HG03565 (cell line): ENCODE measurements around the gene CCNK.

ENCODE experiments used
- ATAC-seq: cut with Tn5 transposase; IDR thresholded peaks from one replicate; pipeline ENCODE4 v1.9.1; 2021; ENCODE audit warnings: mild to moderate bottlenecking, moderate library complexity; ENCODE audit not compliant: unreplicated experiment

Gene CCNK

DNA sequence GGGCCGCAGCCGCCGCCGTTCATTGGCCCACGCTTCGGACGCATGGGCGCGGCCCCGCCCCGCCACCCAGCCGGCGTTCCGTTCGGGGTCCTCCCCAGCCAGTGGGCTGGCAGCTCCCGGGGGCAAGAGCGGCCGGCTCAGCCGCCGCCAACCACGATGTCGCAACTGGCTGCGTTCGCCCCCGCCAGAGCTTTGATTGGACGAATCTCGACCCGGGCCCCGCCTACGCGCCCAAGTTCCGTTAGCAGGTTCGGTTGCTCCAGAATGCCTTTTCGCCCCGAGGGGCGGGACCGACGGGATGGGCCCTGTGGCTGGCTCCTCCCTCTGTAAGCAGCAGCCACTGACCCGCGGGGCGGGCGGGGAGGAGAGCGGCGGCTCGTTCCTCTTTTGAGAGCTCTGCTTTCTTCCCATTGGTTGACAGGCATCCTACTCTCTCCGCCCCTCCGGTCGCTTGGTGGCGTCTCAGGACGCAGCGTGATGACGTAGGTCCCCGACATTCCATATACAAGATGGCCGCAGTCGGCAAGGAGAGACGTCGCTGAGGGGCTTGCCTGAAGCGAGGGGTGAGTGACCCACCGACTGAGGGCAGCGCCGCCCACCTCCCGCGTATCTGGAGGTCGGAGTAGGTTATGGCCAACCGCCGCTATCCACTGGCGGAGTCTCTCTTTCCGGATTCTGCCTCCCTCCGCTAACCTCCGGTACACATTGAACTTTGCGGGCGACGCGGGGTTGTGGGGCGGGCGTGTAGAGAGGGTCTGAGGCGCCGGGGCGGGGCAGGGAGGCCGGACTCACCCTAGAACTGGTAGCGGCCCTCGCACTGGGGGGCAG, at the start of gene CCNK:
Gene CCNK, plus strand, starts transcription at position 493 of the 828 bp plus-strand sequence. CDS start 11,269 bp downstream, outside the sequence.
- ATAC-seq: peak; percentile 87

DNA sequence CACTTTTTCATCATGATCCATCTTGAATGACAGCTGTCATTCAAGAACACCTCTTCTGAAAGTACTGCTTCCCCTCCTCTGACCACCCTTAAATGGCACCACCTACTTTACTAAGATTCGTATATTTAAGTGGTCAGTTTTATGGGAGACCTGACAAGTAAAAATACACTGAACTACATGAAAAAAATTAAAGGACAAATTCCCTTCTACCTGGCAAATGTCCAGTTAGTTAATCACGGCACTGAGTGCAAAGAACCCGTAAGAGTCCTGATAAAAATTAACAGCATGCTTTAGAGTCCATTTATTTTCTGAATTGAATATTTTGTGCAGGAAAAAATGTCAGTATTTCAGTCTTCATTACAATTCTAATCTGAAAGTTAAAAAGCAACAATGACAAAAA, 49.2 kb upstream of the CCNK start:
- ATAC-seq: no peak

DNA sequence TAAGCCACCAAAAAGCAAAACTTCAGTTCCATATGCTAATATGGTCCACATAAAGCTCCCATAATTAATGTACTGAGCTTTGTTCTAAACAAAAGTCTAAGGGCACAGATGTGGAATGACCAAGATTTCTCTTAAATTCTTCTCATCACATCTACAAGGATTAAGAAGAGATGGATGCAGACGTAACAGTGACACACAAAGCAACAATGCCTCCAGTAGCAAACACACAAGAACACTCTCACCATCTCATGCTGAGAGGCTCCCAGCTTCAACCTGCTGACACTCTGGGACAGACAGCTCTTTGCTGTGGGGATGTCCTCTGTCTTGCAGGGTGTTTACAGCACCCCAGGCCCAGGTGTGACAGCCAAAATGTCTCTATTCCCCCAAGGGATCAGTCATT, 48.7 kb upstream of the CCNK start:
- ATAC-seq: no peak

DNA sequence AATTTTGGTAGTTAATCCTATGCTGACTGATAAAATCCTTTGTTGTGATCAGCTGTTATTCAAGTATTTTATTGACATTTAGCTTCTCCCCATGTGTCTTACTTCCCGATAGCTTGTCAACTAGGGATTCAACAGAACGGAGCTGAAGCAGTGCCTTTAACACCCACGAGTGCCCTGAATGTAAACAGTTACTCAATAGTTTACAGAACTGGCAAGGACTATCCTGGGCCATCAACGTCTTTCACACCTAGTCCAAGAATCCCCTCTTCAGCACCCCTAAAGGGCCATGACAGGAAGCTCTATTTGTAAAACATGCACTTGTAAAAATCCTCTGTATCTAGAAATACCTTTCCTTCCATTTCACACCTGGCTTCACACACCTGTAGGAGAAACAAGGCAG, 45.9 kb upstream of the CCNK start:
- no peak for ATAC-seq

DNA sequence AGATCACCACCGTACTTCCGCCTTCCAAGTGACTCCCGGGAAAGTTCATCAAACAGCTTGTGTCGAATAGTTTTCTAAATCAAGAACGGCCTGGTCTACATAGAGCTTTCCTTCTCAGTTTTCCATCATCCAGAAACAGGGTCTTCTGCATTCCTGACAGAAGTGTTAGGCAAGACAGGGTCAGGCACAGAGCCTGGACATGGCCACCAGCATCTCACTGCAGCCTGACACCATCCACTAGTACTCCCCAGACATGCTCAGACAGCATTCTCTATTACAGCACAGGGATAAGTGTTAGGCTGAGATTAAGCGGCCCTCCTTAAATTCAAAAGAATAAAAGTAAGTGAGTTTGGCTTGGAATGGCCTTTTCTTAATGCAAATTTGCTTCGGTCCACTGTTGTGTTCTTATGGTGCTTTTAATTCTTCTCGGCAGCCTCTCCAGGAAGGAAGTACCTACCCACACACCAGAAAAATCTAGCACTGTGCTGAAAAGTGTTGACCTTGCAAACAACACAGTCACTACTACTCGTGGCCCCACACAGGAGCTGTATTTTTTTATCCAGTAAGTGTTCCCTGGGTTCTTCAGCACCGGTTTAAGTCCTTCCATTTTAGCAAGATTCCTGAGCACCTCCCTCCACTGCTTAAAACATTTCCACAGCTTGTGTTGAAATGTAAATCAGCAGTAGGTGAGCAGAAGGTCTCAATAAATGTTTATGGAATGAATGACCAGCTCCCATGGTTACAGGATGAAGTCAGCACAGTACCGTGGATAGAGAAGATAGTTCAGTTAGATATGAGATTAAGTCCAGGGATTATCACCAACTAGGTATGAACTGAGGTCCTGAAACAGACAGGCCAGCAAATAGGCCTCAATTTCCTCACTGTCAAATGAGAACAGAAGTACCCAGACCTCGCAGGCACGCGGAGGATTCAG, 44.7 kb upstream of the CCNK start:
- ATAC-seq: no peak

DNA sequence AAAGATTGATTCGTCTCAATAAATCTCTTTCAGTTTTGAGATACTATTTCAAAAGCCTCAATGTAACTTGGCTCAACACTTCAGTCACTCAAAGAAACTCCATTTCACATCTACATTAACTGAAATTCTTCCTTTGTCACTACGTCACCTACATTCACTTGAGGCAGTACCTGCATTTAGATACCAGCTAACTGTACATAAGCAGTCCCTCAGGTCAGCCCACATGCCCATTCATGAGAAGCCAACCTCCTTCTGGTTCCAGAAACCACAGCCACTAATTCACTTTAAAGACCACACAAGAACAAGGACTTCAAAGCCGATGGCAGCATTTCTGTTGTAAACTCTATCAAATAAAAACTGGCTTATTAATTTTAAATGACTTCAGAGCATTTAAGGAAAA, 43.5 kb upstream of the CCNK start:
- no peak for ATAC-seq

DNA sequence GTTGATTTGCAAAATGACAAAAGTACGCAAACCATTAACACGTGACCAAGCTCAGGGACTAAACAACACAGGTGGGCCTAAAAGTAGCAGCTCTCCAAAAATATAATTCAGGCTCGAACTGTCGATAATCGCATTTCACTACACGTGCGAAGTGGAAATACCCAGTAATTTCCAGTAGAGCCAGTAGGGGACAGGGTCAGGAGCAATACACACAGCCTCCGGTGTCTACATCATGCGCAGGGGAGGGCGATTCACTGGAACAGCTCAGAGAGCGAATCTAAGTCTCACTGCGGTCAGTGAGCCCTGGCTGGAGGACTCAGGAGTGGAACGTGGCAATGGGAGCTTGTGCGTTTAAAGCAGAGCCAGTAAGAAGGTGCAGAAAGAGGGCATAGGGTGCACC, 40.9 kb upstream of the CCNK start:
- no peak for ATAC-seq

DNA sequence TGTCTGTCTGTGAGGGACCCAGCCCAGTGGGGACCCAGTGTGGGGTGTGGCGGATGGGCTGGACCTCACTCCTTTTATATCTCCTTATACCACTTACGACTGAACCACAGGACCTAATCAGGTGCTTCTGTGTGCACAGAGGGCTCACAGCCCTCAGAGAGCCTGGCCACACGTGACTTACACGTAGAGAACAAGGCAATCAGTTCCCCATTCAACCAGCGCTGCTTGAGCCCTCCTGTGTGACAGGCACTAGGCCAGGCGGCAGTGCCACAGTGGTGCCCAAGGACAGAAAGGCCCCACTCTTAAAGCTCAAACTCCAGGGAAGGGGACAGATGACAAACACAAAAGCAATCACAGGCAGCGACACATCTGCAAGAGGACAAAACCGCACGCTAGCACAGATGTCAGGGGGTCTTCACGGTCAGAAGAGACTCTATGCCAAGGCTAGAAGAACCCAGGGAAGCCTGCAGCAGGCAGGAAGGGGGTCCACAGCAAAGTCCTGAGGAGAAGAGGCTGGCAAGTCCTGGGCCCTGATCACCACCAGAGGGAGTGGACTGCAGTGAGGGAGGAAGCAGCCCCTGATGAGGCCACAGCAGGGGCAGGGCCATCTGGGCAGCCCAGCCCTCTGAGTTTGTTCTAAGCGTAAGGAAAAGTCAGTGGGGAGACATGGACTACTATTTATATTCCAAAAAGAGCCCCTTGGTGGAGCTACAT, 39.9 kb upstream of the CCNK start:
- ATAC-seq: no peak

DNA sequence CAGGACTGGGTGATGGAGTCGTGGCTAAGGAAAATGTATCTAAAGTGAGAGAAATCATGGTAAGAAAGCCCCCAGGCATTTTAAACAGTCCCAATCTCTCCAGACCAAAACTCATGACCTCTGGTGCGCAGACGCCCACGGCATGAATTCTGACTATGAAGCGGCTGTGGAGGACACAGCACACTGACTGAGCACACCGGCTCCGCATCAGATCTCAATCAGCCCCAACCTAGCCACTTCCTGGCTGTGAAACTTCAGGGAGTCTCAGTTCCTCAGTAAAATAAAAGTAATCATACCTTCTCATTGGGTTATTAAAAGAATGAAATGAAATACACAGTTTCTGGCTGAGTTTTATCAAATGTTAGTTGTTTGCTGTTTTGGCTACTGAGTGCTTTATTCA, 39.3 kb upstream of the CCNK start:
- ATAC-seq: no peak

DNA sequence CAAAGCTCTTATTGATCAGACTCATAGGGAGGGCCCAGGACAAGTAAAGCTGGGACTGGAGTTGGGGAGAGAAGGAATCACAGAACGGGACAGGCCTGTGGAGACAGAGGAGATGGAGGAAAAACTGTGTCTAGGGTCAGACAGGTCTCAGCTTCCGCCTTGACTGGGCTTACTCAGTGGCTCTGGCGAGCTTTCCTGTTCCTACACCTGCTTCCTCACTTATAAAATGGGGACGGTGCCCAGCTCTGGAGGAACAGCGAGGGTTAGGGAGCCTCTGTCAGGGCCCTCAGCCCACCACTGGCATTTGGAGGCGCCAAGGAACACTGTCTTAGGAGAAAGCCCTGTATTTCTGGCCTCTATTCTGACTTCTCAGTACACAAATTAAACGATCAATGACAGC, 35.3 kb upstream of the CCNK start:
- ATAC-seq: no peak

DNA sequence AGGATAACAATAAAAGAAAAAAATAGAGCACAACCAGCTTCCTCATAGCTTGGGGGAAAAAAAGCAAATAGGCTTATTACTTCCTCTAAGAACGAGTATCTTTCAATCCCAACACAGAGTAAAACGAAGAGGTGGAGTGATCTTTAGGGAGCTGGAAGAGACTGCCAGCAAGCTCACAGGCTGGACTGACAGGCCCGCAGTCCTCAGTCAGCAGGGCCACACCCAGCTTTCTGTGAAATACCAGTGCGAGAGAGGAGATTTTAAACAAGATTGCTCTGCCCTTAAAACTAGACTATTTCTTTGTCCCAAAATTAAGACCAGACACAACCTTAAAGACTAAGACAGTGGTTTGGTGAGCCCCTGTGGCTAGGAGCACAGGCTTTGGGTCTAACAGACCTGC, 33.5 kb upstream of the CCNK start:
- ATAC-seq: no peak

DNA sequence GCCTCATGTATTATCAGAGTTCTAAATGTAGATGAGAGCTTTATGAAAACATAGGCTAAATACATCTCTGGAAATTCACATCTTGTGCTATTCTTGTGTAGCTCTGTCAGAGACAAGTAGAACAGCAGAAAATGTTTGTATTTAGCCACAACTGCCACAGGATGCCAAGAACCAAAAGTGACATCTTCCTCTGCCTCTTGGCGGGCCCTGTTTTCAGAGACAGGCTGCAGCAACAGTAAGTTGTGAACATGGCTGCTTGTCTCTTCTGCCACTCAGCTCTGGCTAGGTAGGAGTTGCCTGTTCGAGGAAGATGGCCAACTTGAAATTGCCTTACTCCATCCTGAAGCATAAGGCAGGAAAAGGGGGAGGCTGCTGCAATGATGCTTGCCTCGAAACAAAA, 30.9 kb upstream of the CCNK start:
- no peak for ATAC-seq

DNA sequence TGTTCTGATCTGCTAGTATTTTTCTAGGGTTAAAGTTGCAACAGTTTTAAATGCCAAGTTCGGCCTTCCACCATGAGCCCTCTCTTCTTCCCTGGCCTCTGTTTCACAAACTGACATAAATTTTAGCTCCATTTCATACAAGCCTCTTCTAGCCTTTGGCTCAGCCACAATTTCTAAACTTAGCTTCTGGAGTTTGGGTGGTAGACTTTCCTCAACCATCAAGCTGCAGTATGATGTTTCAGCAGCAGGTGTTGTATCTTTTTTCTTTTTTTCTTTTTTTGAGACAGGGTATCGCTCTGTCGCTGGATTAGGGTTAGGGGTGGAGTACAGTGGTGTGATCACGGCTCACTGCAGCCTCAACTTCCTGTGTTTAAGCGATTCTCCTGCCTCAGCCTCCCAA, 30.0 kb upstream of the CCNK start:
- no peak for ATAC-seq

DNA sequence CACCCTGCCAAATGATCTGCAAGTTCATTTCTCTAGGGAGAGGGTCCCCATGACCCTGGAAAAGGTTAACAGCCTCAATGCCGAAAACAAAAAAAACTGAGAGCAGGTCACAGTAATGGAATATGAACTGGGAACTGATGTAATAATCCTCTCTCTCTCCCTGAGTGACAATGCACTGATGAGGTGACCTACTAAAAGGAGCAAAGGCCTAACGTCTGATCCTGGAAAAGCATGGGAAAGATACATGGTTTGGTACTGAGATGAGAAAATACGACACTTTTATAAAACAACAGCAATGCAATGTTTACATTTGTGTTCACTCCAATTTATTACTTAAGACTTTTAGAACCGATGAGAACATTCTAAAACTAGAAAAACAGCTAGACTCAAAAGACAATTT, 28.2 kb upstream of the CCNK start:
- no peak for ATAC-seq

DNA sequence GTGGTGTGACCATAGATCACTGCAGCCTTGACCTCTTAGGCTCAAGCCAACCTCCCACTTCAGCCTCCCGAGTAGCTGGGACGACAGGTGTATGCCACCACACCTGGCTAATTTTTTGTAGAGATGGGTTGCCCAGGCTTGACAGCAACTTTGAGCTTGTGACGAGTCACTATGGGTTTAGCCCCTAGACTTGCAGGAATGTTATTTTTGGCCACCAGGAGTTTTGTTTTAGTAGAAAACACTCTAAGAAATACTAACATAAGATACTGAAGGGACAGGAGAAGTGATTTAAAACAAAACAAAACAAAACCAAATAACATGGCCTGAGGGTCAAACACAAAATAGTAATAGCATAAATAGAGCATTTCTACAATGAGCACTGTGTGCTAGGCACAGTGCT, 27.0 kb upstream of the CCNK start:
- no peak for ATAC-seq

DNA sequence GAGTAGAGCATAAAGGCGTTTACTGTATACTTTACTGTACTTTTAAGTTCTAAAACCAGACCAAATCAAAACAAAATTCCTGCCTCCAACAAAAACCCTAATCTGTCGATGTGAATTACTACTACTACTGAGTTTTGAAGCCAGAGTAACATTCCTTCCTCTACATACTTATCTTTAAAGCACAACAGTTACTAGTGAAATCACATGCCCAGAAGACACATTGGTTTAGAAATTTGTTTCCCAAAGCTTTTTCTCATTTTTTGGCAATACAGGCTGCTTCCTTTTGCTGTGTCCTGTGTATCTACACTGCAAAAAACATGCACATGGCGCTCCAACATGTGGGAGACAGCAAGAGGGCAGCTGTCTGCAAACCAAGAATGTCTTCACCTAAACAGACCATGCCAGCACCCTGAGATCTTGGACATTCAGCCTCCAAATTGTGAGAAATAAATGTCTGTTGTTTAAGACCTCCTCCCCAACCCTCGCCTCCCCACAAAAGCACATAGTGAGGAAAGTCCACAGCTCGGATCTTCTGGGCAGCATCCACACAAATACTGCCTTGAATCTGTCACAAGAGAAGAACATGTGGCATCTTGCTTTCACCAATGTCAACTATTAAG, 21.6 kb upstream of the CCNK start:
- no peak for ATAC-seq

DNA sequence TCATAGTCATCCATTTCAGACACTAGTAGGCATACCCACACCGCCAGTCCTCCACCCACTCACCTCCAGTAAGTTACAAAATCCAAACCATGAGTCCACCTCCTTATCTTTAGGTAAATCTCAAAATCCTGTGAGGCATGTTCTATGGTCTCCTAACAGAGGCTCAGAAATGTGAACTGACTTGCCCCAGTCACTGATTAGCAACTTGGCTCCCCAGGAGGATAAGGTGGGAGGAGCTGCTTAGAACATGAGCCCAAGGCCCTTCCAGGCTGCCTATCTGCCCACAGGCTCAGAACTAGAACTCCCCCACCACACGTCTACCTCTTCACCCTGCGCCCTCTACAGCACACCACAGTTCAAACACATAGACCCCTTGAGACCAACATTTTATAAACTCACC, 20.4 kb upstream of the CCNK start:
- ATAC-seq: no peak

DNA sequence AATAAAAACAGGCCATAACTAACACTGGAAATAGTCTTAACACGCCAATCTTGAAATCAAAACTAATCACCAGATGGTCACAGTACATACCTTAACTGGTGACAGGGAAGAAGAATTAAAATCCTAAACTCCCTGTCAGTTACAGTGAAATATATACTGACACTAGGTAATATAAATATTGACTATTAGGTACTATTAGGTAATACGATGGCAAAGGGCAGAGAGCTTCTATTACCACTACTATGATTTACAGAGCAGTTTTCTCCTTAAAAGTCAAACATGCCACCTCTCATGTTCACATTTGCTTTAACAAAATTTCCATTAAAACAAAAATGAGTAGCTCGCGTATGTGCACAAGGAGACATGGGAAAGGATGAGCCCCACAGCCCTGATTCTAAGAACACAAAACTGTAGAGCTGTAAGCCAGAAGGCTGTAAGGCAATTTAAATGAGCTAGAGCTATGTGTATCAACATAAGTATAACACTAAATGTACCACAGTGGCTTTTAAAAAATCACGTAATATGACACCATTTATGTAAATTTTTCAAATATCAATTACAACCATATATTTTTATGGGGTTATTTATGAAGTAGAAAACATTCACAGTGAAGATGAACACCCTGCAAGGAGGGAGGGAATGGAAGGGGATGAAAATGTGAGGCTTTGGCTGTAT, 19.7 kb upstream of the CCNK start:
- no peak for ATAC-seq

DNA sequence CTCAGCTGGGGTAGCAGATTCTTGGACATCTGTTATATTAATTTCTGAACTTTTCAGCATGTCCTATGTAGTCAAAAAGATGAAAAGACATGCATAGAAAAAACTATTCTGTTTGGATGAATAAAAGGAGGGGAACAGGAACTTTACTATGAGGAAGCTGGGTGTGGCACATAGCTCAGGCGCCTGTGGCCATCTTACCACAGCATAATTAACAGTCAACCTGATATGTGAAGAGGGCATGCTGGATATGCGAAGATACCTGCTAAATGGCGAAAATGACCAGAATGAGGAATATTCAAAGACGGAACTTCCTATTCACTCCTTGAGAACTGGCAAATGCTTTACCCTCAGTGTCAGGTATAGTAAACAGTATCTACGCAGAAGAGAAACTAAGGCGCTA, 19.0 kb upstream of the CCNK start:
- ATAC-seq: no peak

DNA sequence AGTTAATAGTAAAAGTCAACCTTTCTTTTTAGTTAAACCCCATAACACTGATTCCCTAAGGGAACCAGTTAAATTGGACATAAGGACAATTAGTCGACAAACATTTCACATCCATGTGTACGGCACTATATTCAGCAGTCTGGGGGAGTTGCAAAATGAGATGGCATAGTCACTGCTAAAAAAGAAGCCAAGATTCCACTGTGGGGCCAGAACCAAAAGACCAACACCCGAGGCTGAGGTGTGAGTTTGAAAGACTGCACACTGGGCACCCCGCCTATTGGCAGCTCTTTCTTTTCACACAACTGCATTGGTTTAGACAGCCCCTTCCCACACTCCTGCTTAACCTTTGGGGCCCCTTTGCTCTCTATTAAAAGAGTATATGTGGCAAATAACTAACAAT, 17.2 kb upstream of the CCNK start:
- ATAC-seq: no peak
